GM21390 (cell line): ENCODE results near the gene CHERP.
"Not testable (repeated sequence)": the region's sequence is repeated elsewhere in the genome, so short reads cannot be mapped to it uniquely, and the experiment has no call there.

Experiments
- ATAC-seq: cut with Tn5 transposase; IDR thresholded peaks from one replicate; pipeline ENCODE4 v1.9.1; 2021; ENCODE audit not compliant: unreplicated experiment

CHERP gene

GRCh38 chr19:16486476-16486875 is 55.8 kb downstream of the CHERP start:
- ATAC-seq: not testable (repeated sequence)

GRCh38 chr19:16482745-16483144 is 59.5 kb downstream of the CHERP start:
- ATAC-seq: no peak

GRCh38 chr19:16477311-16477710 is 64.9 kb downstream of the CHERP start:
- ATAC-seq: no peak

GRCh38 chr19:16476401-16476800 is 65.8 kb downstream of the CHERP start:
- no peak for ATAC-seq

GRCh38 chr19:16473875-16474392 is 68.3 kb downstream of the CHERP start:
- no peak for ATAC-seq

GRCh38 chr19:16472992-16473391 is 69.2 kb downstream of the CHERP start:
- no peak for ATAC-seq

GRCh38 chr19:16472559-16472899 is 69.7 kb downstream of the CHERP start:
- not testable (repeated sequence) for ATAC-seq

GRCh38 chr19:16470911-16471811 is 71.1 kb downstream of the CHERP start:
- ATAC-seq: peak; percentile 25

GRCh38 chr19:16470541-16470910 is 71.7 kb downstream of the CHERP start:
- no peak for ATAC-seq
